Limb (tissue), 2 donors: ENCODE results near the gene ICA1.
"Not testable (repeated sequence)": the region's sequence is repeated elsewhere in the genome, so short reads cannot be mapped to it uniquely, and the experiment has no call there.

Experiments
- DNase-seq, 2 donors: peaks; one replicate each; pipeline ENCODE4 v3.0.0-alpha.2; 2016; ENCODE audit errors: extremely low spot score in 2 of 2

The ICA1 gene

GRCh38 chr7:8105449-8106095, 156.4 kb downstream of the ICA1 start:
- DNase-seq = no peak

DNA sequence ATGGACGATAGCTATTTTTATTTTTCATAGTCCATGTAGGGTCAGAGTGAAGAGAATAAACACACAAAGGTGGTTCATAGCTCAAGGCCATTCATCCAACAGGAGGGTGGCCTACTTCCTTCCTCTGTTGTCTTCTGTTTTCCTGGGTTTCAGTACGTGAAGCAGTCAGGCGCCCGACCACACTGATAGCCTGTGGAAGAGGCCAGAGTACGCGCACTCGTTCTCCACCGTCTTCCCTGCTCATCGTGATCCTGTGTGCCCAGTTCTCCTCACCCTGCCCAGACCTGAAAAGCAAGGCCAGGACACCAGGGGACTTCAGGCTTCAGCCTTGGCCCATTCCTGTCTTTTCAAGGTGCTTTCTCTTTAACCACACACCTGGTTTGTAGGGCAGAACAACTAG, 158.7 kb downstream of the ICA1 start:
- no peak for DNase-seq

- not testable (repeated sequence) for DNase-seq
Observed at GRCh38 chr7:8101292-8101691, 160.7 kb downstream of the ICA1 start.

DNA sequence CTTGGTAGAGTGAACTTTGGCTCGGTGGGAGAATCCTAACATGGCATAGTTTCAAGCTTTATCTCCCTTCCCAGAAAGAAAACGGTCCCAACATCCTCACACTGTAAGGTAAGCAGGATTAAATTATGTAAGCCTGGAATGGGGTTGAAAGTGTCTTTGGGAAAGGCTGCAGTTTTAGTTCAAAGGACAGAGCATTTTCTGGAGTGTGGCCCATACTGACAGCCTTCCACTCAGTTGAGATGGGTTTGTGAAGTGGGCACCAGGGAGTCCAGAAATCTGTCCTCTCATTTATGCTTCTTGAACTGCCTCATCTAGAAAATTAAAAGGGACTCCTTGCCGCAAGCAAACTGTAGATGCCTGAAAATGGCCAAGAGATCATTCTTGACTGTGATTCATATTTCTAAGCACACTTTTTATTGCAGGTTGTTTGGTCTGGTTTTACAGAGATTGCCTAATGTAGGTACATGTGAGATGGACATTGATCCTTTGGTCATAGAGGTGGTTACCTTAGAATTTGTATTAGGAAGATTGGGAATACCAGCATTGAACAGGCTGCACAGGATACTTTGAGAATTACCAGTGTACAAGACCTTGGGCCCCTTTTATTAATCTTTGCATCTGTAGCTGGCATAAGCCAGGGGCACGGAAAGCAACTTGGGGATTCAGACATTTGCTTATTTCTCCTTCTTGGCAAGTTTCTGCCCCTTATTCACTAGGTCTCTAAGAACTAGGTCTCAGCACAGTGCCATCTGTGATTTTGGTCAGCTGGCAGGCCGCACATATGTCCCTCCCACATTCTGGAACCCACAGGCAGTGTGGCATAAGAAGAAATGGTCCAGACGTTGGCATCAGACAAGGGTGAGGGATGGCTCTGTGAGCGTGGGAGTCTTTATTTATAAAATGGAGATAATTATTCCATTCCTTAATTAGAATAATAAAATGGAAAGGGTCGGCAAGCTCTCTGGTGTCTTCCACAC, 167.5 kb downstream of the ICA1 start:
- no peak for DNase-seq

DNA sequence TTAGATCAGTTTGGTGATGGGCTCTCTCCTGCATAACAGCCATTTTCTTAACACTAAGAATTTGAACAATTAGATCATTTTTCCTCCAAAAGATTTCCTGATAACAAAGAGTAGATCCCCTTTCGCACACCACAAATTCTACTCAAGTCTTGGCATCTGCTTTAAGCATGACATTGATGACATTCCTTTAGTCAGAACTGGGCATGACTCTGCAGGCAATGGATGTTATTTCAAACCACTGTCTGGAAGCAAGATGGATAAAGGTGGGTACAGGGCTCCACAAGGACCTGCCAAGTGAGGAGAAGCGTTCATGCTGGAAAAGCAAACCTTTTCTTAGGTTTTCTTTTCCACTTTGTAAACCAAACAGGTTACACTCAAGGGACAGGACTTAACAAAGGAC, 169.8 kb downstream of the ICA1 start:
- DNase-seq = no peak

- no peak for DNase-seq
Observed at GRCh38 chr7:8089036-8089780, 172.8 kb downstream of the ICA1 start.

DNA sequence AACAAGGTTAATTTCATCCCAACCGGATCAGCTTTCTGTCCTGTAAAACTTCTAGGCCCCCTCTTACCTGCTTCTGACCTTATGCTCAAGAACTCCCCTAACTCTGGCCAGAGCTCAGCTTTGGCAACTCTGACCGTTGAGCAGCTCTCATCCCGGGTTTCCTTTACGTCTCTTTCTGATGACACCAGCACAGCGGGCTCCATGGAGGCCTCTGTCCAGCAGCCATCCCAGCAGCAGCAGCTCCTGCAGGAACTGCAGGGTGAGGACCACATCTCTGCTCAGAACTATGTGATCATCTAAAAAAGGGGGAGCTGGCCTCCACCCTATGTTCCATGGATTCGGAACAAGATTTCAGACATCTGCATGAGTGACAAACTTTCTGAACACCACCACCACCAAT, 175.7 kb downstream of the ICA1 start:
- no peak for DNase-seq

GRCh38 chr7:8085420-8085819, 176.5 kb downstream of the ICA1 start:
- no peak for DNase-seq

DNA sequence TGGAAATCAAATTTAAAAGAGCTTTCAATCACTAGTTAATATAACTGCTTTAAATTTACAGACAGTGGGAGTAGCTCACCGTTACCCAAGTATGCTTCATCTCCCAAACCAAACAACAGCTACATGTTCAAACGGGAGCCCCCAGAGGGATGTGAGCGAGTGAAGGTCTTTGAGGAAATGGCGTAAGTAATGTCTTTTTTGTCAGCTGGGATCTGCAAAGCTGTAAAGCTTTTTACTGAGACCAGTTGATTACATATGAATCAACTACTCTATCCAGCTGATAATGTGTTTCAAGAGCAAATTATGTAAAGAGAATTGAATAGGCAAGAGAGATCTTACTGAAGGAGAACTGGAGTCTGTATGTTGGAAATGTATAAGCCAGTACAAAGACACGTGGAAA, 177.1 kb downstream of the ICA1 start:
- no peak for DNase-seq

GRCh38 chr7:8082762-8083161, 179.2 kb downstream of the ICA1 start:
- DNase-seq = no peak

DNA sequence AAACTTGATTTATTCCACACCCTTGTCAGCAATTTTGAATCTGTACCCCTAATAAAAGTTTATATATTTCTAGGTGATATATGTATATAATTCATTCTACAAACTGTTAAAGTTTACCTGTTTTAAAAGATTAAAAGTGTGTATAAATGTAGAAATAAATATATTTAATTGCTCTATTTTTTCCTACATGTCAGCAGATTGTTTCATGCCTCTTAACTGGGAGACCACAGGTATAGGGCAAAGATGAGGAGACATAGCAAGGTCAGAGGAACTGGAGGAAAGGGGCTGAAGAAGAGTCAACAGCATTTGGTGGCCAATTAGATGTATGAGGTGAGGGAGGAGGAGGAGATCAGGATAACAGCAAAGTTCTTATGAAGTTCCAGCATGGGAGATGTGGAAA, 183.5 kb downstream of the ICA1 start:
- no peak for DNase-seq

GRCh38 chr7:8070451-8071180, 191.4 kb downstream of the ICA1 start:
- DNase-seq = no peak

DNA sequence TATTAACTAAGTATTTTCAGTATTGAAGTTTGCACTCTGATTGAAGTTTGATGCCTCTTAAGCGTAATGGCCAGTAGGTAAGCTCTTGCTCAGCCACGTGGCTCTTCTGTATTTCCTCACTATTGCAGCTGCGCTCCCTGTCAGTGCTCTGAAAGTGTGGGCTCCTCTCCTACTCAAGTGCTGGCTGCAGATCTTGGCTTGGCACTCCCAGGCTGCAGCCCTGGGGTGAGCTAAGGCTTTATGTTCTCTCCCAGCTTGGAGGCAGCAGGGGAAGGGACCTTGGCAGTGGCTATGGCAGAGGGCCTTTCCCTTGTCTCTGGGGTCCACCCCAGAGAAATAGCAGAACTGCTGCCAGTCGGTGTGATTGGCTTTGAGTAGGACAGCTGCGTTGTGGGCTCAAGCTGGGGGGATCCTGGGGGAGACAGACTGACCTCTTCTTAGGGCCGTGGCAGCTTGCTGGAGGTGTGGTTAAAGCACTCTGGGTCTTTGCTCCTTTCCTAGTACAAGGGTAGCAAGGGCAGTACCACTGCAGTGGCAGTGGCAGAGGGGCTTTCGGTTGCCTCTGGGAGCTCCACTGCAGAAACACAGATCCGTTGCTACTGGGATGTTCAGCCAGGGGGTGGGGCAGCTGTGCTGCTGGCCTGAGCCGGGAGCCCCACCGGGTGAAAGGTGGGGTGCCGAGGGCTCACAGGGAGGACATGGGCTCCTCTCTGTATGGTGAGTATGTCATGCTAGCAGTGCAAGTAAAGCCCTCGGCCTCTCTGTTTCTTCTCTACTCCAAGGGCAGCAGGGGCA, 192.9 kb downstream of the ICA1 start:
- no peak for DNase-seq

GRCh38 chr7:8065356-8065813, 196.6 kb downstream of the ICA1 start:
- DNase-seq = no peak

DNA sequence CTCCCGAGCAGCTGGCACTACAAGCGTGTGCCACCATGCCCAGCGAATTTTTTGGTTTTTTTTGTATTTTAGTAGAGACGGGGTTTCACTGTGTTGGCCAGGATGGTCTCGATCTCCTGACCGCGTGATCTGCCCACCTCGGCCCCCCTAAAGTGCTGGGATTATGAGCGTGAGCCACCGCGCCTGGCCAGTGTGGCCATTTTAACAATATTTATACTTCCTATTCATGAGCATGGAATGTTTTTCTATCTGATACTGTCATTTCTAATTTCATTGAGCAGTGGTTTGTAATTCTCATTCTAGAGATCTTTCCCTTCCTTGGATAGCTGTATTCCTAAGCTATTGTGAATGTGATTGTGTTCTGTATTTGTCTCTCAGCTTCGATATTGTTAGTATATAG, 197.1 kb downstream of the ICA1 start:
- DNase-seq = no peak

DNA sequence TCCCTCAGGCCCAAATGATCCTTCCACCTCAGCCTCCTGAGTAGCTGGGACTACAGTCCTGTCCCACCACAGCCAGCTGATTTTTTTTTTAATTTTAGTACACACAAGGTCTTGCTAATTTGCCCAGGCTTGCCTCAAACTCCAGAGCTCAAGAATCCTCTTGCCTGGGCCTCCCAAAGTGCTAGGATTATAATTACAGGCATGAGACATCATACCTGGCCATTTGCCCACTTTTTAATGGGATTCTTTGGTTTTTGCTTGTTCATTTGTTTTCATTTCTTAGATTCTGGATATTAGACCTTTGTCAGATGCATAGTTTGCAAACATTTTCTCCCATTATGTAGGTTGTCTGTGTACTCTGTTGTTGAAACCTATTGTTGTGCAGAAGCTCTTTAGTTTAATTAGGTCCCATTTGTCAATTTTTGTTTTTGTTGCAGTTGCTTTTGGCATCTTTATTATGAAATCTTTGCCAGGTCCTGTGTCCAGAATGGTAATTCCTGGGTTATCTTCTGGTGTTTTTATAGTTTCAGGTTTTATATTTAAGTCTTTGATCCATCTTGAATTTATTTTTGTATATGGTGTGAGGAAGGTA, 198.2 kb downstream of the ICA1 start:
- DNase-seq = no peak

DNA sequence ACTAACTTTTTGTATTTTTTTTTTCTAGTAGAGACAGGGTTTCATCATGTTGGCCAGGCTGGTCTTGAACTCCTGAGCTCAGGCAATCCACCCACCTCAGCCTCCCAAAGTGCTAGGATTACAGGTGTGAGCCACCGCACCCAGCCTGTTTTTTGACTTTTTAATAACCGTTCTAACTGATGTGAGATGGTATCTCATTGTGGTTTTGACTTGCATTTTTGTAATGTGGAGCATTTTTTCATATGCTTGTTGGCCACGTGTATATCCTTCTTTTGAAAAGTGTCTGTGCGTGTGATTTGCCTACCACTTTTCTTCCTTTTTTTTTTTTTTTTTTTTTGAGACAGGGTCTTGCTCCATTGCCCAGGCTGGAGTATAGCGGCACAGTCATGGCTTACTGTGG, 198.7 kb downstream of the ICA1 start:
- DNase-seq = not testable (repeated sequence)
